Adrenal gland (tissue), 5 donors: ENCODE data around the gene SECISBP2L.

Experiments used
- POLR2A ChIP-seq, 2 donors: fragments of 450-650 bp; IDR thresholded peaks; one replicate each; pipeline ENCODE4 v1.6.1; 2017; ENCODE audit warnings: antibody characterized with exemption in 2 of 2, mild to moderate bottlenecking in 2 of 2, moderate library complexity in 1 of 2
- TF ChIP-seq, protein P1 (sequence below), 6 experiments: fragments of 450-650 bp in 4 of 6; fragments of 200-600 bp in 2 of 6; sonication (generic) in 1 of 6; IDR thresholded peaks; 1 replicate in 5 of 6; 2 replicates in 1 of 6; pipeline versions ENCODE4 v1.5.1 to v1.8.0; 2016 to 2021; ENCODE audit warnings: antibody characterized with exemption in 6 of 6, mild to moderate bottlenecking in 2 of 6, moderate library complexity in 1 of 6
- donor health status: DM: no; HTN: no; CAD: no.

DNA sequence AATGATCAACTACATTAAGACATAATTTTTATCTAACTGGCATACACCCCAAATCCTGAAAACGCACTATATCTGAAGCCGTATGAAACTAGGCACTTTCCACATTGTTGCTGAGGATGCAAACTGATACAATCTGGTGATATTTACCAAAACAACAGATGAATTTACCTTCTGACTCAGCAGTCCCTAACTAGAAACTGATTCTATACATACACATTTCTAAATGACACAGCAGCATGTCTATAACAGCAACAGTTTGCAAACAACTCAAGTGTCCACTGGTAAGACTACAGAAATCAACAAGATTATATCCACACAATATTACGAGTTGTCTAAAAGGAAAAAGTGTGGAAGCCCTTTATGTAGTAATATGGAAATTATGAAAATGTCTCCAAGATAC is 22.9 kb downstream of the SECISBP2L start:
- TF ChIP-seq, protein P1, sequence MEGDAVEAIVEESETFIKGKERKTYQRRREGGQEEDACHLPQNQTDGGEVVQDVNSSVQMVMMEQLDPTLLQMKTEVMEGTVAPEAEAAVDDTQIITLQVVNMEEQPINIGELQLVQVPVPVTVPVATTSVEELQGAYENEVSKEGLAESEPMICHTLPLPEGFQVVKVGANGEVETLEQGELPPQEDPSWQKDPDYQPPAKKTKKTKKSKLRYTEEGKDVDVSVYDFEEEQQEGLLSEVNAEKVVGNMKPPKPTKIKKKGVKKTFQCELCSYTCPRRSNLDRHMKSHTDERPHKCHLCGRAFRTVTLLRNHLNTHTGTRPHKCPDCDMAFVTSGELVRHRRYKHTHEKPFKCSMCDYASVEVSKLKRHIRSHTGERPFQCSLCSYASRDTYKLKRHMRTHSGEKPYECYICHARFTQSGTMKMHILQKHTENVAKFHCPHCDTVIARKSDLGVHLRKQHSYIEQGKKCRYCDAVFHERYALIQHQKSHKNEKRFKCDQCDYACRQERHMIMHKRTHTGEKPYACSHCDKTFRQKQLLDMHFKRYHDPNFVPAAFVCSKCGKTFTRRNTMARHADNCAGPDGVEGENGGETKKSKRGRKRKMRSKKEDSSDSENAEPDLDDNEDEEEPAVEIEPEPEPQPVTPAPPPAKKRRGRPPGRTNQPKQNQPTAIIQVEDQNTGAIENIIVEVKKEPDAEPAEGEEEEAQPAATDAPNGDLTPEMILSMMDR (IDR thresholded peaks at IDR 0.05), result no peak
- no peak for TF ChIP-seq POLR2A (IDR thresholded peaks at IDR 0.05)
